SK-N-MC (cell line): ENCODE measurements around the gene ALX3.

Source experiments
- EZH2 ChIP-seq: fragments of 200-600 bp; sonication (generic); IDR thresholded peaks from one replicate; pipeline ENCODE4 v1.6.1; 2017; ENCODE audit warnings: antibody characterized with exemption
- POLR2AphosphoS5 ChIP-seq: IDR thresholded peaks from 2 replicates; pipeline ENCODE4 v1.6.1; 2012; ENCODE audit warnings: mild to moderate bottlenecking, low read depth, low read length, borderline replicate concordance

GRCh38 chr1:110118636-110119396 lies 48.3 kb upstream of the ALX3 start:
- TF ChIP-seq EZH2 (no peak), POLR2AphosphoS5 (no peak)
